Cerebellar nuclear complex (tissue), 1 donor: ENCODE data around the gene LMNB1.
"Not testable (repeated sequence)": the region's sequence is repeated elsewhere in the genome, so short reads cannot be mapped to it uniquely, and the experiment has no call there.

ENCODE experiments used
- DNase-seq, 2 experiments: peaks; one replicate each; lab custom pipeline; 2025; lab: John Stamatoyannopoulos, UW

LMNB1 gene

GRCh38 chr5:126826619-126827215 lies 49.8 kb downstream of the LMNB1 start:
- no peak for DNase-seq

DNA sequence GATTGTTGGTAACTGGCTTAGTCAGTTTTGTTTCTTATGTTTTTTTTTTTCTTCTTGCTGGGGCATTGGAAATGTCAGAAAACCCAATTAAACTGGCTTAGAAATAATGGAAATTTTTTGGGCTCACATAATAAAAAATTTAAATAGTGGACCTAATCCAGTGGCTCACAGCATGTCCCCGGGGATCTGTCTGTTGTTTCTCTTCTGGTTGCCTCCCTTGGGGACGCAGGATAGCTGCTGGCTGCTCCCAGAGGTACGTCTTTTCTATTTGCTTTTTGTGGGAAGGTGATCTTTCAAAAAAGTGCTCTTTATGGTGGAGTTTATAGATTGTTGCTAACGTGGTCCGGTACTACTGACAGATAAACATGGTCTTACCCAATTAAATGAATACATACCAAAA lies 52.2 kb downstream of the LMNB1 start:
- DNase-seq = no peak

GRCh38 chr5:126830061-126830460 lies 53.1 kb downstream of the LMNB1 start:
- DNase-seq = no peak

GRCh38 chr5:126831156-126831555 lies 54.2 kb downstream of the LMNB1 start:
- DNase-seq = no peak

GRCh38 chr5:126836778-126837177 lies 59.8 kb downstream of the LMNB1 start:
- DNase-seq = no peak

- no peak for DNase-seq
Measured at GRCh38 chr5:126837242-126837641, 60.3 kb downstream of the LMNB1 start.

GRCh38 chr5:126837906-126838539 lies 61.1 kb downstream of the LMNB1 start:
- no peak for DNase-seq

- DNase-seq = not testable (repeated sequence)
Measured at GRCh38 chr5:126839407-126839806, 62.5 kb downstream of the LMNB1 start.

GRCh38 chr5:126843375-126843774 lies 66.4 kb downstream of the LMNB1 start:
- not testable (repeated sequence) for DNase-seq

DNA sequence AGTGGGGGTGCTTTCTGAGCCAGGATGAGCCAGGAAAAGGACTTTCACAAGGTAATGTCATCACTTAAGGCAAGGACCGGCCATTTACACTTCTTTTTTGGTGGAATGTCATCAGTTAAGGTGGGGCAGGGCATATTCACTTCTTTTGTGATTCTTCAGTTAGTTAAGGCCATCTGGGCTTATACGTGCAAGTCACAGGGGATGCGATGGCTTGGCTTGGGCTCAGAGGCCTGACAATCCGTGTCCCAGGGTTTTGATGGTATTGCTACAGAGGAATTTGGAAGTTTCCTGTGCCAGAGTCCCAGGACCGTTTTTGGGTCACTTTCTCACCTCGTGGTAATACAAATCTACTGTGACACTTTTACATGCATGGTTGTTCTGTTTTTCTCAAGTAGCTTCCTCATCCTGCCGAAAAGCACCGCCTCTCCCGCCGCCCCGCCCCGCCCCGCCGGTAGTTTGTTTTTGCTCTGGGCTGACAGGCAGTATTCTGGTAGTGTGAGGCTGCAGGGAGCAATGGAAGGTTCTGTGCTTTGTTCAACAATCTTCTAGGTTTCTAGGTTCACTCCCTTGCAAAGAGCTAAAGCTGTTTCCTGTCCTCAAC lies 68.6 kb downstream of the LMNB1 start:
- not testable (repeated sequence) for DNase-seq

- DNase-seq = no peak
Measured at GRCh38 chr5:126846344-126846743, 69.4 kb downstream of the LMNB1 start.

GRCh38 chr5:126846744-126847455 lies 70.0 kb downstream of the LMNB1 start:
- DNase-seq = no peak

DNA sequence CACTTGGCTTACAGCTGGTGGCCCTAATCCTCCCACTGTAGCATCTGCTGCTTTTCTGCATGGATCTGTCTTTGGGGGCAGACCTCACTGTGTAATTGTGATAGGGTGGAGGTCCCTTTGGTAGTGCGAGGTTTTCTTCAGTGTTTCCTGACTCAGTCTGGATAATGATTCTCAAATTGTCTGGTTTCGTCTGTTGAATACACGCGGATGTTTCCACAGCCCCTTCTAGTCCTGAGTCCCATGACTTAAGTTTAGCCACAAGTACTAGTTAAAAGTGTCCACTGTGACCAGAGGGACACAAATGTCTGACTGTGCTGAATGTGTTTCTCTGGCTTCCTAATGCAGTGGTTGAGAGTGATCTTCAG lies 70.5 kb downstream of the LMNB1 start:
- DNase-seq = no peak

DNA sequence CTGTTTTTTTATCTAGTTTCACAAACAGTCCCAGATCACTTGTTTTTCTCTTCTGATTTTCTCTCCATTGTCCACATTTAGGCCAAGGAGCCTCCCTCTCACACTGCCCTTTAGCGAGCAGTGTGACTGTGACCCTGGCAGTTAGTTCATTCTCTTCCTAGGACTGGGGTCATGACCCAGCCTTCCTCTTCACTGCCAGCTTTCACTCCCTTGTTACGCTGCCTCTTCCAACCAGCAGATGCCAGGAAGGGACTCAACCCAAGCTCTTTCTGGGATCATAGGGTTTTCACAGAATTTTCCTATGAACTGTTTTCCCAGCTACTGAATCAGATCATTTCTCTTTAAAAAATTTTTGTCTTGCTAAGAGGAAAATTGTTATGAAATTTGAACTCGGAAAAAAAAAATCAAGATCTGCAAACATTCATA lies 70.9 kb downstream of the LMNB1 start:
- no peak for DNase-seq

GRCh38 chr5:126848253-126848652 lies 71.3 kb downstream of the LMNB1 start:
- no peak for DNase-seq

DNA sequence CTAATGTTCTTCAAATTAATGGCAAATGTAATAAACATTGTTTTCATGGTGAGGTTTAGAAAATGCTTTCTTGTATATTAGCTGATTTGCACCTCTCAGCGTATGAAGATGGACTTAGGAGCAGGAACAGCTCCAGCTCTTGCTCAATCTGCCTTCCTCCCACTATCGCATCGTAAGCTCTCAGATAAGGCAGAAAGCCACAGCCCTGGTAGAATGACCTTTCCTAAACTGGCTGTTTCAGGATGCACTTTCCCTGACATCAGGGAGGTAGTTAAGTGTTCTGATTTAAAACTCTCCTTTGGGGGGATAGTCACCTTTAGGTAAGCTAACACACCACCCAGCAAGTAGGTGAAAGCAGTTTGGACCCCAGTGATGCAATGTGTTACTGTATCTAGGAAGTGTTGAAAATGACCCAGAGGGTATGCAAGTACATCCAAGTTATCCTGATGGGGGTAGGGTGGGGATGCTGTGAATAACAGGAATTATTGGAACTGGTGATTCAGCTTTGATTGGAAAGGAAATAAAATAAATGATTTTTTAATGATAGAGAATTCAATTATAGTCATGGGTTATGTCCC lies 72.3 kb downstream of the LMNB1 start:
- DNase-seq = no peak

- no peak for DNase-seq
Measured at GRCh38 chr5:126851501-126852011, 74.6 kb downstream of the LMNB1 start.

DNA sequence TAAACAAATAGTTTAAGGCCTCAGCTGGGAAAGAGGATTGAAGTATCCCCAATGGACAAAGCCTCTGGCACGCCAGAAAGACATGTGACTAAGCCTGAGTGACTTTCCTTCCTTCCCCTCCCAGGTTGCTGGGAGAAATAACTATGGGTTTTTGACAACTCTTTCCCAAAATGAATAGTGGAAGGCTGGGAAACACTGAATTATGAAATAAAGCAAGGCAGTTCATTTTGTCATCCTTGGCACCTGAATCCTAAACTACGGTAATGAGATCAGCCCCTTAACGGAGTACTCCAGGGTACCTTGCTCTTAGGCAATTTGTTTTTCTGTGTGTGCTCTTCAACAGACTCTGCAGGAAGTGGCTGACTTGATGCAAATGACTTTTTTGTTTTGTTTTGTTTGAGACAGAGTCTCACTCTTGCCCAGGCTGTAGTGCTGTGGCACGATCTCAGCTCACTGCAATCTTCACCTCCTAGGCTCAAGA lies 75.2 kb downstream of the LMNB1 start:
- no peak for DNase-seq

- no peak for DNase-seq
Measured at GRCh38 chr5:126852841-126853271, 75.9 kb downstream of the LMNB1 start.

GRCh38 chr5:126853541-126854307 lies 76.8 kb downstream of the LMNB1 start:
- DNase-seq = not testable (repeated sequence)

DNA sequence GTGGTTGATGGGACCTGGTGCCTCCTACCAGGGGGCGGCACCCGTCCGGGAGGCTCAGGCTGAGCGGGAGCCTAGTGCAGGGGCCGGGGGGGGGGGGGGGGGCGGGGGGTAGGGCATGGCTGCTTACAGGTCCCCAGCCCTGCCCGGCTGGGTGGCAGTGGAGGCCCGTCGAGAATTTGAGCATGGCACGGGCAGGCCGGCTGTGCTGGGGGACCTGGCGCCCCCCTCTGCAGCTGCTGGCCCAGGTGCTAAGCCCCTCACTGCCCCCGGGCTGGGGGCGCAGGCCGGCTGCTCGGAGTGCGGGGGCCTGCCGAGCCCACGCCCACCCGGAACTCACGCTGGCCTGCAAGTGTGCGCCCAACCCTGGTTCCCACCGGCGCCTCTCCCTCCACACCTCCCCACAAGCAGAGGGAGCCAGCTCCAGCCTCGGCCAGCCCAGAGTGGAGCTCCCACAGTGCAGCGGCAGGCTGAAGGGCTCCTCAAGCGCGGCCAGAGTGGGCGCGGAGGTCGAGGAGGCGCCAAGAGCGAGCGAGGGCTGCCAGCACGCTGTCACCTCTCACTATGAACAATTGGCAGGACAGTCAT lies 77.7 kb downstream of the LMNB1 start:
- no peak for DNase-seq
